Cardiac fibroblast (primary cell): Measurements from ENCODE around the gene FARS2.

Experiments used
- DNase-seq, 2 donors: peaks; one replicate each; pipeline versions ENCODE4 v3.0.0 to v3.0.0-alpha.2; 2010; ENCODE audit warnings: low read depth in 2 of 2
- H3K4me3 ChIP-seq, 2 donors: replicated peaks in 1 of 2; 1 replicate in 1 of 2; 2 replicates in 1 of 2; pipeline ENCODE4 v1.5.1; 2011; ENCODE audit warnings: low read depth in 2 of 2, low read length in 2 of 2, mild to moderate bottlenecking in 2 of 2, moderate library complexity in 1 of 2
- TF ChIP-seq, protein P1 (sequence below): IDR thresholded peaks from one replicate; pipeline ENCODE4 v1.5.1; 2011; ENCODE audit warnings: low read depth, mild to moderate bottlenecking, low read length, inconsistent platforms

FARS2 gene

GRCh38 chr6:5333658-5334057 lies 72.3 kb downstream of the FARS2 start:
- H3K4me3 ChIP-seq = no peak overlapping the region
- TF ChIP-seq, protein P1, sequence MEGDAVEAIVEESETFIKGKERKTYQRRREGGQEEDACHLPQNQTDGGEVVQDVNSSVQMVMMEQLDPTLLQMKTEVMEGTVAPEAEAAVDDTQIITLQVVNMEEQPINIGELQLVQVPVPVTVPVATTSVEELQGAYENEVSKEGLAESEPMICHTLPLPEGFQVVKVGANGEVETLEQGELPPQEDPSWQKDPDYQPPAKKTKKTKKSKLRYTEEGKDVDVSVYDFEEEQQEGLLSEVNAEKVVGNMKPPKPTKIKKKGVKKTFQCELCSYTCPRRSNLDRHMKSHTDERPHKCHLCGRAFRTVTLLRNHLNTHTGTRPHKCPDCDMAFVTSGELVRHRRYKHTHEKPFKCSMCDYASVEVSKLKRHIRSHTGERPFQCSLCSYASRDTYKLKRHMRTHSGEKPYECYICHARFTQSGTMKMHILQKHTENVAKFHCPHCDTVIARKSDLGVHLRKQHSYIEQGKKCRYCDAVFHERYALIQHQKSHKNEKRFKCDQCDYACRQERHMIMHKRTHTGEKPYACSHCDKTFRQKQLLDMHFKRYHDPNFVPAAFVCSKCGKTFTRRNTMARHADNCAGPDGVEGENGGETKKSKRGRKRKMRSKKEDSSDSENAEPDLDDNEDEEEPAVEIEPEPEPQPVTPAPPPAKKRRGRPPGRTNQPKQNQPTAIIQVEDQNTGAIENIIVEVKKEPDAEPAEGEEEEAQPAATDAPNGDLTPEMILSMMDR = no peak
- DNase-seq = peak; percentile 30 to 40

DNA sequence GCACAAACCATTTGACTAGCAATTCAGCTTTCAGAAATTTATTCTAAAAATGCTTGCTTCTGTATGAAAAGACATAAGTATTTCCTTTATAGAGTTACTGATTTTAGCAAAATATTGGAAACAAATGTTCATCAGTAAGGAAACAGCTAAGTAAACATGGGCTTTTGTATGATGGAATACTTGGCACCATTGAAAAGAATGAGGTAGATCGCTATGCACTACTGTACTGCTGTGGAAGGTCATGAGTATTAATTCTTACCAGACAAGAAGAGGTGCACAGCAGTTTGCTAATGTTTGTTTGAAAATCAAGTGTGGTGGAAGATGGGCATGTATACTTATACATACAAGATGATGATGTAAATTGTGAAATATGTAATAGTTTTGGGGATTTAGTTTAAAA lies 73.0 kb downstream of the FARS2 start:
- TF ChIP-seq, protein P1 = no peak
- H3K4me3 ChIP-seq = no peak overlapping the region
- DNase-seq = peak in 1 of 2 donors; percentile 28

DNA sequence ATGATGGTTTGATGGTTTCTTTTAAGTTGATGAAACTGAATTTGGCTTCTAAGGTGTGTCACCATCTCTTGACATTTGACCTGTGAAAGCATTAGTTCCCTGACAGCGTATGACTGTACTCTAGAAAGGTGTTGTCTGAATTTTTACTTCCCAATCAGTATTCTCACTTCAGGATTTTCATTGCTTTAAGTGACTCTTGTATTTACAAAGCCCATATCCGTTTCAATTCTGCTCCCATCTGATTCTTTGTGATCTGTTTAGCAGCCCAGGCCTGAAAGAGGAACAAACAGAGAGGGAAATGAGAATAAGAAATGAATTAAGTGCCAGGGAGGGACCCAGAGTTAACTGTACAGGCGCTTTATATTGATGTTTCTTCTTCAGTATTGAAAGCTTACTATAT lies 73.7 kb downstream of the FARS2 start:
- TF ChIP-seq, protein P1 = no peak
- no peak overlapping the region for H3K4me3 ChIP-seq
- no peak for DNase-seq

DNA sequence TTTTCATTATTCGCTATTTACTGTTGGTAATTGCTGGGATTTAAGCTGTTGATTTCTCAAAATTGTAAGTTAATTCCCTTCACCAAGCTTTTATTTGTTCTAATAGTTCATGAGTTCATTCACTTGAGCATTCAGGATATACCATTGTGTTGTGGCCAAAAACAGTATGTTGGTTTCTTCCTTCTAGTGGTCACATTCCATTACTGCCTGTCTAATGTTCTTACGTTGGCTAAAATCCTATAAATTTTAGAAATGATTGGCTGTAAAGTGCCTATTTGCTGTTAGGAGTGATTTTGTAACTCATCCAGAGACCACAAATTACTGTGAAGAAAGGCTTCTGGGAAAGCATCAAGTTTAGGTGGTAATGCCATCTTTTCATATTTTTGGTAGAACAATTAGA lies 76.3 kb downstream of the FARS2 start:
- peak; percentile 33 to 71 for DNase-seq
- H3K4me3 ChIP-seq = no peak overlapping the region
- TF ChIP-seq, protein P1 = no peak

DNA sequence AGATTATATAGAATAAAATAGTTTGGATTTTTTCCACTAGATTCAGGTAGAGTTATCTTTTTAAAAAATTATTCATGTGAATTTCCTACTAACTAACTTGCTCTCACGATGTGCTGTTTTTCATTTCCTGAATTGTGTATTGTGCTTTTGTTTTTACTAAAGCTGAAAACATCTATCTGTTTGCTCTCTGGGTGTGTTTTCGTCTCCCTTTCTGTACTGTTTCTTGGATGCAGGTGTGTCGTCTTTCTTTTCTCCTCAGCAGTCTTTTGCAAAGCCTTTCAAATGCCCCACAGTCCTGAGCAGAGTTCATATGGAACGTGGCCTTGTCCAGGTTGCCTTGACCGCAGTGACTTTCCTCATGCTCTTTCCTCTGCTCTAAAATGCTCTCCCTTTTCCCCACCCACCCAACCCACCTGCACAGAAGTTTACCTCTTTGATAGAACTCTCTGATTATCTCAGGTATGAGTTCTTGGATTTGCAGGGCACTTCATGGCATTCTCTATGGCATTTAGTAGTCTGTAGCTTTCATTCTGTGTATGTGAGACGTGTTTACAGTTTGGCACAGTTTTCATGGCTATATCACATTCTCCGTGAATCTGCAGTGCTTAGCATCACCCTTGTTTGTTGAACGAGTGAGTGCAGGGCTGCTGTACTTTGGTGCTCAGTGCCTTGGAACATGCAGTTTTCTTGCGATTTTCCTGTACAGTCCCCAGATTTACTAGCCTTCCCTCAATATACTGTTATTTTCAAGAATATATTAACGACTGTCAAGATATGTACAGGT lies 77.1 kb downstream of the FARS2 start:
- DNase-seq = no peak
- H3K4me3 ChIP-seq = no peak overlapping the region
- TF ChIP-seq, protein P1 = no peak

- TF ChIP-seq, protein P1 = no peak
- H3K4me3 ChIP-seq = no peak overlapping the region
- no peak for DNase-seq
Observed at GRCh38 chr6:5339786-5340185, 78.5 kb downstream of the FARS2 start.

- TF ChIP-seq, protein P1 = no peak
- DNase-seq = no peak
Observed at GRCh38 chr6:5341845-5342244, 80.5 kb downstream of the FARS2 start.

More at GRCh38 chr6:5341845-5342244, 80.5 kb downstream of the FARS2 start:
- no peak overlapping the region for H3K4me3 ChIP-seq
